B cell (primary cell): ENCODE measurements around the gene FNDC5. TPM values are rescaled to one million over a fixed set of nuclear protein-coding genes. Genes with fewer than 3 reads are reported as not detected.

Experiments used
- ATAC-seq: fragments of 200-7000 bp; cut with Tn5 transposase; one replicate; pipeline ENCODE4 v1.10.0; 2021; ENCODE audit warnings: low read depth, mild to moderate bottlenecking, moderate number of reproducible peaks, moderate library complexity
- CTCF ChIA-PET: fragments of 350-600 bp; sonication (Branson Sonifier 250); formaldehyde crosslinking; loops from one replicate; lab custom pipeline; 2021; ENCODE audit warnings: antibody characterized with exemption, inconsistent platforms; lab: Charles Lee
- POLR2A ChIA-PET: fragments of 350-600 bp; sonication (Branson Sonifier 250); formaldehyde crosslinking; loops from one replicate; lab custom pipeline; 2021; ENCODE audit warnings: antibody characterized with exemption; lab: Charles Lee
- DNase-seq: peaks from one replicate; pipeline ENCODE4 v3.0.0; 2013
- H2AFZ ChIP-seq: 2 replicates; pipeline ENCODE4 v1.6.1; 2012; ENCODE audit warnings: mild to moderate bottlenecking, low read depth, low read length; ENCODE audit not compliant: insufficient read depth, poor library complexity, severe bottlenecking
- H3K27ac ChIP-seq, 2 donors: 1 replicate in 1 of 2; 2 replicates in 1 of 2; pipeline ENCODE4 v1.5.1; 2012 to 2013; ENCODE audit warnings: low read length in 2 of 2, mild to moderate bottlenecking in 2 of 2, moderate library complexity in 1 of 2
- H3K27me3 ChIP-seq, 4 experiments: fragments of 200-600 bp in 1 of 4; sonication (generic) in 1 of 4; replicated peaks in 1 of 4; 1 replicate in 2 of 4; 2 replicates in 2 of 4; pipeline versions ENCODE4 v1.6.1 to v1.7.0; 2013 to 2016; ENCODE audit warnings: low read length in 3 of 4, mild to moderate bottlenecking in 2 of 4, mixed read lengths in 1 of 4, moderate library complexity in 1 of 4; ENCODE audit not compliant: insufficient read depth in 4 of 4, control insufficient read depth in 3 of 4; ENCODE audit errors: control extremely low read depth in 1 of 4
- H3K36me3 ChIP-seq, 2 experiments: replicated peaks in 1 of 2; 1 replicate in 1 of 2; 2 replicates in 1 of 2; pipeline versions ENCODE4 v1.6.1 to v1.7.1; 2013; ENCODE audit warnings: low read length in 1 of 2; ENCODE audit not compliant: insufficient read depth in 2 of 2, control insufficient read depth in 1 of 2; ENCODE audit errors: control extremely low read depth in 1 of 2, extremely low read depth in 1 of 2
- H3K4me1 ChIP-seq, 2 donors: fragments of 200-600 bp in 1 of 2; sonication (generic) in 1 of 2; 1 replicate in 1 of 2; 2 replicates in 1 of 2; pipeline versions ENCODE4 v1.5.1 to v1.6.1; 2013 to 2017; ENCODE audit warnings: low read length in 2 of 2; ENCODE audit not compliant: control insufficient read depth in 2 of 2, insufficient read depth in 2 of 2
- H3K4me2 ChIP-seq: replicated peaks from 2 replicates; pipeline ENCODE3; 2012; ENCODE audit warnings: mild to moderate bottlenecking, low read depth, low read length; ENCODE audit not compliant: poor library complexity, severe bottlenecking
- H3K4me3 ChIP-seq, 5 experiments: fragments of 200-600 bp in 1 of 5; sonication (generic) in 1 of 5; 1 replicate in 3 of 5; 2 replicates in 2 of 5; pipeline versions ENCODE4 v1.5.1 to v1.7.0; 2011 to 2016; ENCODE audit warnings: low read length in 4 of 5, mild to moderate bottlenecking in 4 of 5, low read depth in 2 of 5, control low read depth in 1 of 5, moderate library complexity in 1 of 5; ENCODE audit not compliant: insufficient read depth in 1 of 5; ENCODE audit errors: control extremely low read depth in 1 of 5, extremely low read depth in 1 of 5
- H3K79me2 ChIP-seq: fragments of 200-600 bp; sonication (generic); one replicate; pipeline ENCODE4 v1.6.0; 2016; ENCODE audit warnings: low read length; ENCODE audit not compliant: control insufficient read depth, insufficient read depth
- H3K9ac ChIP-seq: fragments of 200-600 bp; sonication (generic); 2 replicates; pipeline ENCODE4 v1.6.1; 2017; ENCODE audit warnings: mild to moderate bottlenecking, low read length, moderate library complexity
- H3K9me3 ChIP-seq, 3 donors: one replicate each; pipeline versions ENCODE4 v1.6.1 to v1.7.1; 2013; ENCODE audit warnings: low read length in 2 of 3; ENCODE audit not compliant: control insufficient read depth in 2 of 3, insufficient read depth in 1 of 3; ENCODE audit errors: control extremely low read depth in 1 of 3
- H4K20me1 ChIP-seq: 2 replicates; pipeline ENCODE4 v1.6.0; 2012; ENCODE audit warnings: mild to moderate bottlenecking, low read length; ENCODE audit not compliant: insufficient read depth, control insufficient read depth, poor library complexity, severe bottlenecking
- H3K27ac Mint-ChIP-seq: one replicate; pipeline ENCODE4 v1.8.0; 2021; ENCODE audit warnings: mixed read lengths
- H3K27me3 Mint-ChIP-seq: one replicate; pipeline ENCODE4 v1.8.0; 2021; ENCODE audit warnings: mixed read lengths
- H3K4me1 Mint-ChIP-seq: one replicate; pipeline ENCODE4 v1.8.0; 2021; ENCODE audit warnings: mixed read lengths
- H3K4me3 Mint-ChIP-seq: one replicate; pipeline ENCODE4 v1.8.0; 2021; ENCODE audit warnings: mixed read lengths
- H3K9me3 Mint-ChIP-seq: one replicate; pipeline ENCODE4 v1.8.0; 2022; ENCODE audit warnings: mixed read lengths; ENCODE audit not compliant: insufficient read depth
- CTCF ChIP-seq: fragments of 200-600 bp; IDR thresholded peaks from one replicate; pipeline ENCODE4 v1.8.0; 2022; ENCODE audit warnings: antibody characterized with exemption, mild to moderate bottlenecking
- EZH2 ChIP-seq: IDR thresholded peaks from 2 replicates; pipeline ENCODE4 v1.6.1; 2012; ENCODE audit warnings: borderline replicate concordance, low read depth, mild to moderate bottlenecking, moderate library complexity, low read length; ENCODE audit not compliant: insufficient read depth, poor library complexity, severe bottlenecking
- WGBS: methylation state at CpG from one replicate; pipeline ENCODE4 v1.1.5; 2013; ENCODE audit warnings: missing lambda C conversion rate; ENCODE audit not compliant: insufficient coverage; 5-methylcytosine and 5-hydroxymethylcytosine counted together
- intact Hi-C: fragments of 100-400 bp; cut with micrococcal nuclease; formaldehyde crosslinking; loops from one replicate; pipeline ENCODE4 v1.10.0; 2022
- polyA plus RNA-seq: library from polyadenylated mRNA; depleted of rRNA; stranded (reverse); fragments of >200 nt; gene quantifications from 2 replicates; pipeline ENCODE4 v1.2.3, GENCODE V29; 2012
- total RNA-seq, 2 donors: library from RNA; stranded (reverse); fragments of 120-200 nt in 1 of 2; gene quantifications; 1 replicate in 1 of 2; 2 replicates in 1 of 2; pipeline versions ENCODE4 v1.2.3 to v1.2.4, GENCODE V29; 2013 to 2022

FNDC5 gene
- total and polyA plus RNA-seq, 2 donors (not counting 1 experiment from before 2014, with no cell fraction given) = 0.76 to 2.1 TPM

- no peak overlapping the region for H3K9ac ChIP-seq
Measured at GRCh38 chr1:32904797-32905196, 34.1 kb upstream of the FNDC5 start.

More at GRCh38 chr1:32904797-32905196, 34.1 kb upstream of the FNDC5 start:
- no peaks in the 10 kb centered on the region for H4K20me1 ChIP-seq
- no peak overlapping the region for H3K4me2 ChIP-seq
- H3K4me1 ChIP-seq = peaks cover 9 to 10% of the 10 kb centered on the region in 2 donors
- Mint-ChIP-seq H3K4me1 (peaks cover 11% of the 10 kb centered on the region), H3K9me3 (no peaks in the 10 kb centered on the region), H3K4me3 (no peak overlapping the region), H3K27ac (no peak overlapping the region), H3K27me3 (peaks cover 33% of the 10 kb centered on the region)
- H3K36me3 ChIP-seq = no peaks in the 10 kb centered on the region
- no peak overlapping the region for H2AFZ ChIP-seq
- ChIA-PET POLR2A (no interaction called here), CTCF (interaction anchor here (0.9 to 1.6 kb wide), 3 partner anchors 12 to 94 kb away, joined by 3 read pairs; no protein-coding TSS in a partner anchor)
- intact Hi-C loops = no loop called here
- no peak overlapping the region for H3K4me3 ChIP-seq
- 83% methylated on average over 1 of the region's 2 CpGs for WGBS
- no peak for TF ChIP-seq EZH2
- TF ChIP-seq CTCF = no peak
- peaks cover 0 to 15% (median 0%) of the 10 kb centered on the region in 3 donors for H3K9me3 ChIP-seq
- no peak for DNase-seq
- no peak overlapping the region for H3K27ac ChIP-seq
- H3K27me3 ChIP-seq = peaks cover 0 to 31% (median 15%) of the 10 kb centered on the region in 4 experiments
- no peak for ATAC-seq
- no peaks in the 10 kb centered on the region for H3K79me2 ChIP-seq
